ENCODE data around the gene CNTNAP2.

CNTNAP2 gene

GRCh38 chr7:146116521-146117222 is at the start of gene CNTNAP2:
Gene CNTNAP2, plus strand, starts transcription at chr7:146116801. Its CDS starts 76 bp downstream, at chr7:146116877.
- no peak for DNase-seq (ENCODE audit: low read depth)

- DNase-seq (ENCODE audit: low read depth) = no peak
These were observed 48.7 kb upstream of the CNTNAP2 start for GRCh38 chr7:146067880-146068279.

- no peak for DNase-seq (ENCODE audit: low read depth)
These were observed 42.3 kb upstream of the CNTNAP2 start for GRCh38 chr7:146074195-146074765.

- no peak for DNase-seq (ENCODE audit: low read depth)
These were observed 40.3 kb upstream of the CNTNAP2 start for GRCh38 chr7:146076344-146076743.

- no peak for DNase-seq (ENCODE audit: low read depth)
These were observed 32.5 kb upstream of the CNTNAP2 start for GRCh38 chr7:146084086-146084485.

- DNase-seq (ENCODE audit: low read depth) = no peak
These were observed 26.5 kb upstream of the CNTNAP2 start for GRCh38 chr7:146090023-146090645.

GRCh38 chr7:146094356-146094755 is 22.2 kb upstream of the CNTNAP2 start:
- DNase-seq (ENCODE audit: low read depth) = no peak

GRCh38 chr7:146096994-146097393 is 19.6 kb upstream of the CNTNAP2 start:
- no peak for DNase-seq (ENCODE audit: low read depth)

DNA sequence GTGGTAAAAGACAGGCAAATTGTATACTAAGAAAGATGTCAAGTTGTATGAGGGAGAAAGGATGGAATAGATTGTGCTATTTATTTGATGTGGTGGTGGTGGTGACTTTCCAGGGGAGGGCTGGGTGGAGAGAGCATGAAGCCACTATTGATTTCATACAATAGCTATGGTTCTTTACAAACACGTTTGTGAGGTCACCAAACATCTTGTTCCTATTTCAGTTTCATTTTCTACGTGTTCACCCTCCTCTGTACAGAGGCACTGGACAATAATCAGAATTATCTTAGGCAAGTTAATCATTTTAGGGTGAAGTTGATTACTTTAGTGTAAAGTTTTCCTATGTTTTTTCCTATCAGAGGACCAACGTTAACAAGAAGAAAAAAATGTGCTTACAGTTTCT is 10.3 kb upstream of the CNTNAP2 start:
- DNase-seq (ENCODE audit: low read depth) = no peak

DNA sequence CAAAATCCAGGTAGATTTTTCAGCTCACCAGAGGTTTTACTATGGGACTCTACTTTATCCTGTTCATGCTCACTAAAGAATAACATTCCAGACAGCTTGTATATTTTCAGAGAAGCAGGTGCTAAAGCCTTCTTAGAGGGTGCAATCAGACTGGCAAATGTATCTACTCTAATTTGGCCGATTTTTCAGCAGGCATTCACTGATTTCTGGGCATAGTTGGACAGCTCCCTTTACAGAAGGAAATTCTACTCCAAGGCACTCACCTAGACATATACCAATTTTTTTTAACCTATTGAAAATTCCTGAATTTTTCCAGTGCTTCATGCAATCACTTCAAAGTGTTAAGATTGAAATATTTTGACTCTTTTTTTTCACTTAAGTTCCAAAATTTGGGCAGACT is 3.8 kb upstream of the CNTNAP2 start:
- DNase-seq (ENCODE audit: low read depth) = no peak

- DNase-seq (ENCODE audit: low read depth) = no peak
These were observed 1.1 kb upstream of the CNTNAP2 start for GRCh38 chr7:146115548-146115850.

GRCh38 chr7:146115851-146116520 is 615 bp upstream of the CNTNAP2 start:
- DNase-seq (ENCODE audit: low read depth) = no peak

- no peak for DNase-seq (ENCODE audit: low read depth)
These were observed 975 bp downstream of the CNTNAP2 start for GRCh38 chr7:146117576-146117975.

- no peak for DNase-seq (ENCODE audit: low read depth)
These were observed 2.4 kb downstream of the CNTNAP2 start for GRCh38 chr7:146119002-146119401.

DNA sequence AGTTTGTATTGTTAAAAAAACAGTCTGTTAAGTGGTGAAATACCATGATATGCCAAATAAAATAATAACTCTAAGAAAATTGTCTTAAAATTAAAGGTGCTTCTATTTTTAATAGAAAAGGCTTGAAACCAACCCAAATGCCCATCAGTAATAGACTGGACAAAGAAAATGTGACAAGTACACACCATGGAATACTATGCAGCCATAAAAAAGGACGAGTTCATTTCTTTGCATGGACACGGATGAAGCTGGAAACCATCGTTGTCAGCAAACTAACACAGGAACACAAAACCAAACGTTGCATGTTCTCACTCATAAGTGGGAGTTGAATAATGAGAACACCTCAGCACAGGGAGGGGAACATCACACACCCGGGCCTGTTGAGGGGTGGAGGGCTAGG is 7.1 kb downstream of the CNTNAP2 start:
- no peak for DNase-seq (ENCODE audit: low read depth)

GRCh38 chr7:146126767-146127509 is 10.3 kb downstream of the CNTNAP2 start:
- no peak for DNase-seq (ENCODE audit: low read depth)

GRCh38 chr7:146129296-146129695 is 12.7 kb downstream of the CNTNAP2 start:
- no peak for DNase-seq (ENCODE audit: low read depth)

DNA sequence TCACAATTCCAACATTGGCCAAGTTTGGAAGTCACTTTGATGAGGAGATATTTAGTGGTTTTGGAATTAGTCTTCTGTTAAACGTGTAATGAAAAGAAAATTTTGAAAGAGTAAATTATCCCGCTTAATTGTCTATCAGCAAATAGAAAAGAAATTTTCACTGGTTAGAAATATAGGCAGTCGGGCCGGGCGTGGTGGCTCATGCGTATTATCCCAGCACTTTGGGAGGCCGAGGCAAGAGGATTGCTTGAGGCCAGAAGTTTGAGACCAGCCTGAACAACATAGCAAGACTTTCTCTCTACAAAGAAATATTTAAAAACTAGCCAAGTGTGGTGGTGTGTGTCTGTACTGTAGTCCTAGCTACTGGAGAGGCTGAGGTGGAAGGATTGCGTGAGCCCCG is 13.4 kb downstream of the CNTNAP2 start:
- DNase-seq (ENCODE audit: low read depth) = no peak

DNA sequence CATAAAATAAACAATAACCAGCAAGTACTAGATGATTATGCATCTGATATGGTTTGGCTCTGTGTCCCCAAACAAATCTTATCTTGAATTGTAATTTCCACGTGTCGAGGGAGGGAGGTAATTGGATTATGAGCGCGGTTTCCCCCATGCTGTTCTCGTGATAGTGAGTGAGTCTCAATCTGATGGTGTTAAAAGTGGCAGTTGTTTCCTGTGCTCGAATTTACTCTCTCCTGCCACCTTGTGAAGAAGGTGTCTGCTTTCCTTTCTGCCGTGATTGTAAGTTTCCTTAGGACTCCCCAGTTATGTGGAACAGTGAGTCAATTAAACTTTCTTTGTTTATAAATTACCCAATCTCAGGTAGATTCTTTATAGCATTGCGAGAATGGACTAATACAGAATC is 15.1 kb downstream of the CNTNAP2 start:
- no peak for DNase-seq (ENCODE audit: low read depth)

- DNase-seq (ENCODE audit: low read depth) = no peak
These were observed 19.8 kb downstream of the CNTNAP2 start for GRCh38 chr7:146136357-146136875.

GRCh38 chr7:146138926-146139325 is 22.3 kb downstream of the CNTNAP2 start:
- no peak for DNase-seq (ENCODE audit: low read depth)

DNA sequence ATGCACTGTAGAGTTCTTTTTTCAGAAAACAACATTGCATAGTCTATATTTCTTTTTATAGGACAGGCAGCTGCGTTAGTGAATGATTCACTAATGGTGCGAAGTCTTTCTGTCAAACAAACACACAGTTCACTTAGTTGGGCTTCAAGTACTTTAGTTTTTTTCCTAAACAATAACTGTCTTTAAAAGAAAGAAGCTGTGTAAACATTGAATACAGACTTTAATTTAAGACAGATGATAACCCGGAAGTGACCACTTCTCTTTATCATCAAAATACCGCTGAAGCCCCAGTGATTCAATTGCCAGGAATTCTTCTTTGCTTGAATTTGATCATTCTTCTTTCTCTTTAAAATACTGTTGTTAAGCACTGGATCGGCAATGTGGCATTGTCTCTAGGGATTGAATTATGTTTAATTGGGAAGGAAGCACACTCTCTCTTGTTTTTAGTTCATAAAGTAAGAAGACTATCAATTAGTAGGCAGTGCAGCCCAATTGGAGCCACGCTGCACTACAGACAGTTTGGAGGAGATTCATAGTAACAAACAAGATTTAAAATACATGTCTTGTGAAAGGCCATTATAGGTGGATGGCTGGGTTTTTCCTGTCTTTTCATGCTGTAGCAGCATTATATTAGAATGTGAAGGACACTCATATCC is 30.4 kb downstream of the CNTNAP2 start:
- DNase-seq (ENCODE audit: low read depth) = no peak
